Stimulated activated CD8-positive, alpha-beta memory T cell treated with anti-CD3 and anti-CD28 coated beads, Interleukin-4, amount 100 ng/mL, for 48 hours (primary cell): ENCODE measurements around the gene FAM136A.
"Not testable (repeated sequence)": the region's sequence is repeated elsewhere in the genome, so short reads cannot be mapped to it uniquely, and the experiment has no call there.

Source experiments
- DNase-seq: peaks from one replicate; pipeline ENCODE4 v3.0.0-alpha.2; 2020

Gene FAM136A

DNA sequence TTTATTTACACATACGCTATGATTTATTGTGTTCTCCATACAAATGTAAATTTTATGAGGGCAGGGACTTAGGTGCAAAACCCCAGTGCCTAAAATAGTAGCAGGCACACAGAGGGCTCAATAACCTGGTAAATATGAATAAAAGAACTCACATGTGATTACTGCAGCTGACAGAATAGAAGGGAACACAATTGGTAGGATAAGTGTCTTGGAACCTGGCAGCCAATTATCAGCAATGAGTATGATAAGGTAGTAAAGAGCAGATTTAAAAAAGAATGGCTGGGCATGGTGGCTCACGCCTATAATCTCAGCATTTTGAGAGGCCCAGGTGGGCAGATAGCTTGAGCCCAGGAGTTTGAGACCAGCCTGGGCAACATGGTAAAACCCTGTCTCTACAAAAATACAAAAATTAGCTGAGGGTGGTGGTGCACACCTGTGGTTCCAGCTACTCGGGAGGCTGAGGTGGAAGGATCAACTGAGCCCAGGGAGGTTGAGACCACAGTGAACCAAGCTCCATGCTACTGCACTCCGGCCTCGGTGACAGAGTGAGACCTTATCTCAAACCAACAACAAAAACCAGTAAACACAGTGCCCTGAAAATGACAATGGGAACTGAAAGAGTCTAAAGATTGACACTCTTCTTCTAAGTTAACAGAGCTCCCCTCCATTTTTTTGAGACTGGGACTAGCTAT is 18.2 kb downstream of the FAM136A start:
- no peak for DNase-seq

DNA sequence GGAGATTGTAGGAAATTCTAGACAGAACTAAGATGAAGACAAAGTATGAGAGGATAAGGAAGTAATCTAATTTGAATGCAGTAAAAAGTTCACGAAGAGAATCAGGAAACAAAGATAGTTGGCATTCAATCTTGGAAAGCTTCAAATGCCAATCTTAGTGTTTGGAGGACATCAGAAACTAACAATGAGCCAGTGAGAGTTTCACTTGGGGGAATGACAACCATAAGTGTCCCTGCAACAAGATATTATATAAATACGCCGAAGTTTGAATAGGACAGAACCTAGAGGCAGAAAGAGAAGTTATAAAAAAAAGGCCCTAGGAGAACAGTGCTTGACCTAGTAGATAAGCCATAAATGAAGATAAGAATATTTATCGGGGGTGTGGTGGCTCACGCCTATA is 19.4 kb downstream of the FAM136A start:
- no peak for DNase-seq

DNA sequence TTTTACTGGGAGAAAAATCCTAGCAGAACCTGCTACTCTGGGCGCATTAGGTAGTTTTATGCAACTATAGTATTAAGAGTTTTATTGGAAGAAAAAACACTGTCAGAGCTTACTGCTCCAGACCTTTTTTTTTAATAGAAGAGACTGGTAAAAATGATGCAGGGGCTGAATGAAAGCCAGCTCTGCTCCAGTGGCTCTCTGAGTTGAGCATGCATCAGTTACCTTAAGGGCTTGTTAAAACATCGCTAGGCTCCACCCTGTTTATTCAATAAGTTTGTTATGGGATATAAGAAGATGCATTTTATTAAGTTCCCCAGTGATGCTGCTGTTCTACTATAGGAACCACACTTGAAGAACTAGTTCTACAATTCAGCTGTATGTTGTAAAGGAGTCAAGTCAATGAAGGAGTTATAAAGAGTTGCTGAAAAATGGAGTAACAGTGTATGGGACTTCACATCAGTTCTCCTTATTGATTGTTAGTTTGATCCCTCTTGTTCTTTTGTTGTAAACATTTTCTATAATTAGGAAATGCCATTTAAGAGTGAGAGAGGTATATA is 21.5 kb downstream of the FAM136A start:
- no peak for DNase-seq

DNA sequence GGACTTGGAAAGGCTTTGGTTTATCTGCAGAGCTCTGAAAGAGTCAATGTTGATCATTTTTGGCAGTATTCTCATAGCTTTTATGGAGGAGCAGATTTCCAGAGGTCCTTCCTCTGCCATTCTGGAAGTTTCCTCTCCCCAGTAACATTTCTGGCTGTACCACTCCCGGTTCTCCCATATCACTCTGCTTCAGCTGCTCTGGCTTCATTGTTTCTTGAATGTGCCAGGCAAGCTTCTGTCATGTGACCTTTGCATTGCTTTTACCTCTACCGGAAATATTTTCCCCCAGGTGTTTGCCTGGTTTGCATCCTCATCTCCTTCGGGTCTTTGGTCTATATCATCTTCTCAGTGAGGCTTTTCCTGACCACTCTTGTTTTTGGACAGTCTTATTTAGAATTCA is 31.5 kb downstream of the FAM136A start:
- DNase-seq, result no peak

DNA sequence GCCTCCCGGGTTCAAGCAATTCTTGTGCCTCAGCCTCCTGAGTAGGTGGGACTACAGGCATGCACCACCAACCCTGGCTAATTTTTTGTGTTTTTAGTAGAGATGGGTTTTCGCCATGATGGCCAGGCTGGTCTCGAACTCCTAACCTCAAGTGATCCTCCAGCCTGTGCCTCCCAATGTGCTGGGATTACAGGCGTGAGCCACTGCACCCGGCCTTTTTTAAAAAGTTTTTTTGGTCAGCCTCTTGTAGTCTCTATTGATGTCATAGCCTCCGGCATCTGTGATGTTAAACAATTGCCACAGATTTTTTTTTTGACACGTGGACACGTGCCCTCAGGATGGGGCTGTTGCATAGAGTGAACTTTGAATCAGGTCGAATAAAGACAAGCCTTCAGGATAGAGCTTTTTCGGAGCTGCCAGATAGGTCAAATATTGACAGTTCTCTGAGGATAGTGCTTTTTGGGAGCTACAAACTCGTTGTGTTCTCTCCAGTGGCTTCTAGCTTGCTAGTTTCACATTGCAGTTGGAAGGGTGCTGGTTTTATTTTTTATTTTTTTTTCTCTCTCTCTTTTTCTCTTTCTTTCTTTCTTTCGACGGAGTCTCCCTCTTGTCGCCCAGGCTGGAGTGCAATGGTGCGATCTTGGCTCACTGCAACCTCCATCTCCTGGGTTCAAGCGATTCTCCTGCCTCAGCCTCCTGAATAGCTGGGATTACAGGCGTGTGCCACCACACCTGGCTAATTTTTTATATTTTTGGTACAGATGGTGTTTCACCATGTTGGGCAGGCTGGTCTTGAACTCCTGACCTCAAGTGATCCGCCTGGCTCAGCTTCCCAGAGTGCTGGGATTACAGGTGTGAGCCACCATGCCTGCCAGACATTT is 32.2 kb downstream of the FAM136A start:
- DNase-seq, result not testable (repeated sequence)

DNA sequence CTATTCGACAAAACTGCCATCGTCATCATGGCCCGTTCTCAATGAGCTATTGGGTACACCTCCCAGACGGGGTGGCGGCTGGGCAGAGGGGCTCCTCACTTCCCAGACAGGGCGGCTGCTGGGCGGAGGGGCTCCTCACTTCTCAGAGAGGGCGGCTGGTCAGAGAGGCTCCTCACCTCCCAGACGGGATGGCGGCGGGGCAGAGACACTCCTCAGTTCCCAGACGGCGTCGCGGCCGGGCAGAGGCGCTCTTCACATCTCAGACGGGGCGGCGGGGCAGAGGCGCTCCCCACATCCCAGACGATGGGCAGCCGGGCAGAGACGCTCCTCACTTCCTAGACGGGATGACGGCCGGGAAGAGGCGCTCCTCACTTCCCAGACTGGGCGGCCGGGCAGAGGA is 34.9 kb downstream of the FAM136A start:
- not testable (repeated sequence) for DNase-seq

DNA sequence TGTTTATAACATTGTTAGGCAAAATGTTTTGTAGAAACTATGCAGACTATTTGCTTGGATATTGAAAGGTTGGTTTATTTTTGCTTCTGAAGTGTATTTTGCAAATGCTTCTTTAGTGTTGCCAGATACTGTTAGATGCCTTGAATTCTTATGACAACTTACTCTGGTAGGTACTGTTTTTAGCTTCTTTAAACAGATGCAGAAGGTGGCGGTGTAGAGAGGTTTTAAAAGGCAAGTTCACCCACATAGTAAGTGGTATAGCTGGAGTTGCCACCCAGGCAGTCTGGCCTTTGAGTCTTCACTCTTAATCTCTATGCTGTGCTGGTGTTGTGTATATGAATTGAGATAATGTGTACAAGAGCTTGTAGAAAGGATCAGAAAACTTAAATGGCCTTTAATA is 40.4 kb downstream of the FAM136A start:
- no peak for DNase-seq

DNA sequence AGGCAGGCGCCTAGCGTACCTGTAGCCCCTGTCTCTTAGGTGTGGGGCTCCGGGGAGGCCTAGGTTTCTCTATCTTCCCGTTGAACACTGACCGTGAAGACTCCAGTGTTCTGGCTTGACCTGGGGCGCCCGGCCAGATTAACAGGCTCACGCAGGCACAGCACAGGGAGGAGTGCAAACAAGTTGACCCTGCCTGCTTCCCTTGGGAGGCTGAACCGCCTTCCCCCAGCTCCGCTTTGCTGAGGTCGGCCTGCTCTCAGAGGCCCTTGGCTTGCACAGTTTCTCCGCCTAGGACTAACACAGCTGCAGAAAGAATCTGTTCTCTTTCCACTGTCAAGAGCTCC is 43.4 kb downstream of the FAM136A start:
- DNase-seq, result no peak

DNA sequence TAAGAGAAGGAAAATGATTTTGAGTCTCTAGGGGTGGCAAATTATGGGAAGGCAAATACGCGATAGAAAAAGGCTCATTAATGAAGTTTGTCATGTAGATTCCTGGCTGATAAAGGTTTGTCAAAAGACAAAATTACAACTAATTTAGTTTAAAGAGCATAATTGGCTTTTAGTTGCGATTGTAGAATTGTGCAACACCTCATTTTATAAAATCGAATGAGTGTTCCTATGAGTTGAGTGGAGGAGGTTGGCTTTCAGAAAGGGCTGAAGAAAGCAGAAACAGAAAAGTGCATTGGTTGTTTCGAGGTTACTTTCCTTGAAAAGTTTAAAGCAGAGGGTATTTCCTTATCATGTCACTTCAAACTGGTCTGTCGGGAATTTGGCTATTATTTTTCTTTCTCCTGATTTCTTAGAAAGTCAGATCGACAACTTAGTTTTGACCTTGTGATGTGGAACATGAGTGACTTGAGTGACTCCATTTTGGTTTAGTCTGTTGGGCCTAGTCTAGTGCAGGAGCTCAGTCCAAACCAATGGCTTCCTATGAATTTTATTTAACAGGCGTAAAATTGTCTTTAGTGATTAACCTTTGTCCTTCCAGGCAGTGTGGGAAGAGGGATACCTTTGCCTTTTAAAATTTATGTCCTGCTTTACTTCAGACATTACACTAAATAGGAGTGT is 46.1 kb downstream of the FAM136A start:
- no peak for DNase-seq

DNA sequence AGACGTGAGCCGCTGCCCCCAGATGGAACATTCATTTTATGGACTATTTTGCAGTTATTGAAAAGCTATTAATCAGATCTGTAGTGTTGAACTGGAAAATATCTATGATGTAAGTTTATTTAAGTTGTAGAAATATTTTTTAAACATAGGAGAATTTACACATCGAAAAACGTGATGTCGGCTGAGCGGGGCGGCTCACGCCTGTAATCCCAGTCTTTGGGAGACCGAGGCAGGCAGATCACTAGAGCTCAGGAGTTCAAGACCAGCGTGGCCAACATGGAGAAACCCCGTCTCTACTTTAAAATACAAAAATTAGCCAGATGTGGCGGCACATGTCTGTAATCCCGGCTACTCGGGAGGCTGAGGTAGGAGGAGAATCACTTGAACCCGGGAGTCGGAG is 51.4 kb downstream of the FAM136A start:
- DNase-seq, result peak; percentile 20

DNA sequence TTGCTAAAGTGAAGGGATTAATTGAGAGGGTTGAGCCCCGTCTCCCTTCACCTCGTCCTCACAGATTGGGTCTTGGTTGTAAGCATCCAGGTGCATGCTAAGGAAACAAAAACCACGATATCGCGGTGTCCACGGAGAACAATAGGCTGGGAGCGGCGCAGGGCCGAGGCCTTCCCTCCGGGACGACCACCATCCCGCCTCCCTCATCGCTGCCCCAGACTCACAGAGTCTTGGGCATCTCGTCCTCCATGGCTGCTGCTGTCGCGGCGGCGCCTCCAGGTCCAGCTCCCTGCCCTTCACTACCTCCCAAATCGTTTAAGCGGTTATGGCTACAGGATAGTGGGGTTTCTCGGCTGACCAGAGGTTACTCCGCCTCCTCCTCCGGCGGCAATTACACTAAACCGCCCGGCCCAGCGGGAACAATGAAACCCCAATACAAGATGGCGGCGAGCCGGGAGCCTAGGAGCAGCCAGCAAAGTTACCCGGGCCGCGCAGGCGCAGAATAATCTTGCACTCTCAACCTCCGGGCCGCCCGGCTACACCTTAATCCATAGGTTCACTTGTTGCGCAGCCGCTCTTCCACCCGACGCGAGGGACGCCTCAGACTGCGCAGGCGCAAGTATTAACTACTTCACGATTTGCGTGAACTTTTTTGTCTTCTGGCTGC is 53.6 kb downstream of the FAM136A start, which contains the start of gene TIA1:
Gene TIA1 (minus strand): TSS at position 448 of the 667 bp plus-strand sequence. CDS start 198 bp downstream, at position 250.
- DNase-seq, result peak; percentile 98

DNA sequence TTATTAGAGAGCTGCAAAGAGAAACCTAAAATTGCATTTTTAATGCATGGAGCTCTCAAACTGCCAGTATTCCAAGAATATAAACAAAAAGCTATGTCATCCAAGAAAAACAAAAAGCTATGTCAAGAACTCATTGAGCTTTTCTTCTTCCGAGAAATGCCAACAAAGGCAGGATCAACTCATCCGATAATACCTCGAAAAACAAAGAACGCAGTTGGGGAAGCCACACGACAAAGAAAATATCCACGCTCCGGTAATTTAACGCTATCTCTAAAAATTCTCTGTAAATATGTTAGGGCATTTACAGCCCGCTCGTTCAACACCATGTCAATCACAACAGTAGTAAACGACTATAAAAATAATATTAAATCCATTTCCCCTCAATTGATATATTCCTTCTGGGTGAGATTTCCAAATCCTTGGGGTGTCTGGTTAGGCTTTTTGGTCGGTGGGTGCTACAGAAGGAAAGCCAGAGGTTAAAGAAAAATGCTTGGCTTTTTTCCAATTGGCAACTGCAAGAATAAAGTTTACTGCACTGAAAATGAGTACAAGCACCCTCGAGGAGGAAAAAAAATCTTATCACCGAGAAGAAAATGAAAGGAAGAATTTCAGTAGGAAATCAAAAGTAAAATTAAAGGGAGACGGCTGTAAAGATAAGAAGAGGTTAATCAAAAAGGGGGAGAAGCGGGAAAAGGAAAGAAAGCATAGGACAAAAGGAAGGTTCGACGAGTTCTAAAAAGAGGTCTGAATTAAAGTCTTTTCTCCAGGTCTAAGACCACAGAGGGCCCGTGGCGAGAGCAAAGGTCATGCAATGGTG is 54.3 kb downstream of the FAM136A start:
- no peak for DNase-seq
